ENCODE measurements around the gene ARL6IP6.

GRCh38 chr2:152738438-152738837 is 20.0 kb downstream of the ARL6IP6 start:
- TF ChIP-seq CTCF (conservative IDR thresholded peaks at IDR 0.05): no peak
- no peak for TF ChIP-seq EZH2 (IDR thresholded peaks at IDR 0.05; ENCODE audit: low read depth)
